Breast epithelium (tissue), 4 donors: ENCODE data around the gene PPP1CA. TPM values are rescaled to one million over a fixed set of nuclear protein-coding genes. Genes with fewer than 3 reads are reported as not detected.

Source experiments
- DNase-seq, 2 donors: peaks; one replicate each; pipeline ENCODE4 v3.0.0-alpha.2; 2019; ENCODE audit warnings: low spot score in 2 of 2
- H3K27ac ChIP-seq, 2 donors: fragments of 200-600 bp; sonication (generic) in 1 of 2; one replicate each; pipeline ENCODE4 v1.5.1; 2016 to 2019; ENCODE audit warnings: mild to moderate bottlenecking in 1 of 2
- H3K27me3 ChIP-seq, 2 donors: fragments of 200-600 bp; sonication (generic) in 1 of 2; one replicate each; pipeline versions ENCODE4 v1.5.1 to v1.6.0; 2017 to 2019; ENCODE audit warnings: control low read depth in 1 of 2, mild to moderate bottlenecking in 1 of 2
- H3K36me3 ChIP-seq: fragments of 200-600 bp; one replicate; pipeline ENCODE4 v1.5.1; 2019
- H3K4me1 ChIP-seq, 2 donors: fragments of 200-600 bp; sonication (generic); one replicate each; pipeline ENCODE4 v1.5.1; 2016 to 2019; ENCODE audit warnings: control low read depth in 1 of 2
- H3K4me3 ChIP-seq, 3 donors: fragments of 200-600 bp; sonication (generic); 1 replicate in 2 of 3; 2 replicates in 1 of 3; pipeline ENCODE4 v1.5.1; 2016 to 2019; ENCODE audit warnings: mild to moderate bottlenecking in 3 of 3, moderate library complexity in 2 of 3
- H3K9me3 ChIP-seq, 2 donors: fragments of 200-600 bp; sonication (generic) in 1 of 2; one replicate each; pipeline ENCODE4 v1.5.1; 2016 to 2019; ENCODE audit warnings: control low read depth in 1 of 2
- CTCF ChIP-seq, 3 donors: fragments of 450-650 bp; IDR thresholded peaks; one replicate each; pipeline ENCODE4 v1.5.1; 2016 to 2017; ENCODE audit warnings: antibody characterized with exemption in 3 of 3, mild to moderate bottlenecking in 3 of 3, moderate library complexity in 3 of 3
- POLR2A ChIP-seq: fragments of 450-650 bp; IDR thresholded peaks from one replicate; pipeline ENCODE4 v1.6.1; 2016; ENCODE audit warnings: antibody characterized with exemption, mild to moderate bottlenecking, moderate library complexity
- POLR2AphosphoS5 ChIP-seq, 3 donors: sonication (generic); formaldehyde crosslinking; IDR thresholded peaks; one replicate each; pipeline ENCODE4 v1.6.1; 2017; ENCODE audit warnings: antibody characterized with exemption in 3 of 3
- intact Hi-C: fragments of 100-400 bp; cut with DNase I; formaldehyde crosslinking; loops from one replicate; pipeline ENCODE4 v1.15.1; 2023; ENCODE audit warnings: low total_unique reads
- total RNA-seq, 3 donors: library from RNA; depleted of rRNA; stranded (reverse); fragments of >200 nt; gene quantifications; one replicate each; pipeline ENCODE4 v1.1.0, GENCODE V29; 2016

Gene PPP1CA
- total RNA-seq, 3 donors from 2014 or later: 73.1 to 91.9 (median 76.7) TPM

- DNase-seq: no peak
- H3K4me1 ChIP-seq: peaks cover 12 to 14% of the 10 kb centered on the region in 2 donors
Measured at GRCh38 chr11:67398661-67399563, 2.7 kb downstream of the PPP1CA start.

GRCh38 chr11:67397986-67398660, 3.5 kb downstream of the PPP1CA start:
- peaks cover 12 to 14% of the 10 kb centered on the region in 2 donors for H3K4me1 ChIP-seq
- no peak for DNase-seq
- no peaks in the 10 kb centered on the region for H3K36me3 ChIP-seq
- no peak overlapping the region for H3K27ac ChIP-seq
- H3K27me3 ChIP-seq: no peaks in the 10 kb centered on the region
- H3K9me3 ChIP-seq: no peaks in the 10 kb centered on the region
- no peak for TF ChIP-seq POLR2A
- H3K4me3 ChIP-seq: no peak overlapping the region
- intact Hi-C loops: loop anchor here (10.0 kb wide), 1 partner anchor 107 kb away; the partner anchor contains the start of genes CDK2AP2 and PITPNM1

More at GRCh38 chr11:67398661-67399563, 2.7 kb downstream of the PPP1CA start:
- H3K27me3 ChIP-seq: no peaks in the 10 kb centered on the region
- H3K9me3 ChIP-seq: no peaks in the 10 kb centered on the region
- TF ChIP-seq POLR2AphosphoS5 (IDR thresholded peaks at IDR 0.05) (no peak), CTCF (IDR thresholded peaks at IDR 0.05) (no peak), POLR2A (no peak)
- intact Hi-C loops: loop anchor here (10.0 kb wide), 1 partner anchor 106 kb away; the partner anchor contains the start of genes CDK2AP2 and PITPNM1
- H3K27ac ChIP-seq: peak overlapping the region in 1 of 2 donors; percentile 92
- no peaks in the 10 kb centered on the region for H3K36me3 ChIP-seq
- no peak overlapping the region for H3K4me3 ChIP-seq

GRCh38 chr11:67397536-67397935, 4.1 kb downstream of the PPP1CA start:
- Histone ChIP-seq H3K36me3 (no peaks in the 10 kb centered on the region), H3K9me3 (no peaks in the 10 kb centered on the region), H3K27me3 (no peaks in the 10 kb centered on the region), H3K4me3 (no peak overlapping the region), H3K4me1 (peaks cover 14 to 16% of the 10 kb centered on the region in 2 donors), H3K27ac (no peak overlapping the region)
- intact Hi-C loops: loop anchor here (10.0 kb wide), 1 partner anchor 107 kb away; the partner anchor contains the start of genes CDK2AP2 and PITPNM1
- TF ChIP-seq POLR2A: no peak
- no peak for TF ChIP-seq CTCF (IDR thresholded peaks at IDR 0.05)
- no peak for TF ChIP-seq POLR2AphosphoS5 (IDR thresholded peaks at IDR 0.05)
- DNase-seq: no peak

- intact Hi-C loops: loop anchor here (10.0 kb wide), 1 partner anchor 108 kb away; the partner anchor contains the start of genes CDK2AP2 and PITPNM1
- Histone ChIP-seq H3K27ac (no peak overlapping the region), H3K36me3 (no peaks in the 10 kb centered on the region), H3K4me1 (peaks cover 16 to 18% of the 10 kb centered on the region in 2 donors), H3K27me3 (no peaks in the 10 kb centered on the region), H3K4me3 (no peak overlapping the region), H3K9me3 (no peaks in the 10 kb centered on the region)
- no peak for DNase-seq
- TF ChIP-seq POLR2AphosphoS5 (IDR thresholded peaks at IDR 0.05): no peak
Measured at GRCh38 chr11:67396587-67397389, 4.9 kb downstream of the PPP1CA start.

DNA sequence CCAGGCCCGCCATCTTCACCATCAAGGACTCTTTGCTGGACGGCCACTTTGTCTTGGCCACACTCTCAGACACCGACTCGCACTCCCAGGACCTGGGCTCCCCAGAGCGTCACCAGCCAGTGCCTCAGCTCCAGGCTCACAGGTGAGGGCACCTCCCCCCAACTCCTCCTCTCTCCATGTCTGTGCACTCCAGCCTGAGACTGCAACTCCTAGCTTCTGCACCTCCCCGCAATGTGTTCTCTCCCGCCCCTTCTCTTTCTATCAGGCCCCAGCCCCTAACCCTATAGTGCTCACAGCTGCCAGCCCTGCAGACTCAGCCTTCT, 5.4 kb downstream of the PPP1CA start:
- H3K9me3 ChIP-seq: no peaks in the 10 kb centered on the region
- H3K27me3 ChIP-seq: no peaks in the 10 kb centered on the region
- no peak for DNase-seq
- H3K27ac ChIP-seq: no peak overlapping the region
- intact Hi-C loops: loop anchor here (10.0 kb wide), 1 partner anchor 109 kb away; the partner anchor contains the start of genes CDK2AP2 and PITPNM1
- no peak overlapping the region for H3K4me3 ChIP-seq
- TF ChIP-seq CTCF (IDR thresholded peaks at IDR 0.05) (no peak), POLR2A (no peak)
- no peaks in the 10 kb centered on the region for H3K36me3 ChIP-seq
- peaks cover 16 to 18% of the 10 kb centered on the region in 2 donors for H3K4me1 ChIP-seq
